Measurements from ENCODE around the gene YWHAB.

DNA sequence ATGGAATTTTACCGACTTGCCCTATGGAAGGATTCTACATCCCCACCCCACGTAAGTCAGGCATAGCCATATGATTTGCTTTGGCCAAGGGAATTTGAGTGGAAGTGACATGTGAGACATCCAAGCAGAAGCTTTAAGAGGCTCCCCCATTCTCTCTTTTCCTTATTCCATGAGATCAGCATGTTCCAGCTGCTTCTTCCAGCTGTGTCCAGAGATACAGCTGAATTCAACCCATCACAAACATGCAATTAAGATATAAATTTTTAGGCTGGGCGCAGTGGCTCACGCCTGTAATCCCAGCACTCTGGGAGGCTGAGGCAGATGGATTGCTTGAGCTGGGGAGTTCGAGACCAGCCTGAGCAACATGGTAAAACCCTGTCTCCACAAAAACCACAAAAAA lies 16.0 kb upstream of the YWHAB start:
- no peak for TF ChIP-seq YY1 (IDR thresholded peaks at IDR 0.05; ENCODE audit: insufficient read depth, insufficient read length)
- TF ChIP-seq ZNF274 (IDR thresholded peaks at IDR 0.05; ENCODE audit: low read depth, low read length): no peak
- TF ChIP-seq SUZ12 (IDR thresholded peaks at IDR 0.05; ENCODE audit: extremely low read depth, insufficient read depth, insufficient read length): no peak
